HG02610 (cell line): ENCODE results near the gene PRXL2C.
A peak's percentile ranks its signal among the peaks of the same experiment; 100 is the strongest.
"Not testable (repeated sequence)": the region's sequence is repeated elsewhere in the genome, so short reads cannot be mapped to it uniquely, and the experiment has no call there.

Experiments used
- ATAC-seq: cut with Tn5 transposase; IDR thresholded peaks from one replicate; pipeline ENCODE4 v1.9.1; 2021; ENCODE audit warnings: mild to moderate bottlenecking, moderate library complexity; ENCODE audit not compliant: unreplicated experiment

The PRXL2C gene

GRCh38 chr9:96655198-96655851, at the start of gene PRXL2C:
Gene PRXL2C (minus strand): TSS chr9:96655317. CDS start chr9:96655281, 36 bp downstream.
- peak; percentile 50 for ATAC-seq

- not testable (repeated sequence) for ATAC-seq
Observed at GRCh38 chr9:96700721-96701375, 45.7 kb upstream of the PRXL2C start.

- ATAC-seq: no peak
Observed at GRCh38 chr9:96691326-96691725, 36.2 kb upstream of the PRXL2C start.

- ATAC-seq: no peak
Observed at GRCh38 chr9:96688745-96689464, 33.8 kb upstream of the PRXL2C start.

- no peak for ATAC-seq
Observed at GRCh38 chr9:96688187-96688586, 33.1 kb upstream of the PRXL2C start.

GRCh38 chr9:96686638-96687335, 31.7 kb upstream of the PRXL2C start:
- ATAC-seq: no peak

- no peak for ATAC-seq
Observed at GRCh38 chr9:96680812-96681499, 25.8 kb upstream of the PRXL2C start.

- no peak for ATAC-seq
Observed at GRCh38 chr9:96674906-96675538, 19.9 kb upstream of the PRXL2C start.

- not testable (repeated sequence) for ATAC-seq
Observed at GRCh38 chr9:96673786-96674185, 18.7 kb upstream of the PRXL2C start.

GRCh38 chr9:96668868-96669534, 13.9 kb upstream of the PRXL2C start:
- no peak for ATAC-seq

GRCh38 chr9:96667363-96667728, 12.2 kb upstream of the PRXL2C start:
- no peak for ATAC-seq

- not testable (repeated sequence) for ATAC-seq
Observed at GRCh38 chr9:96666653-96667362, 11.7 kb upstream of the PRXL2C start.

GRCh38 chr9:96665789-96666188, 10.7 kb upstream of the PRXL2C start:
- no peak for ATAC-seq

- no peak for ATAC-seq
Observed at GRCh38 chr9:96663506-96664120, 8.5 kb upstream of the PRXL2C start.

GRCh38 chr9:96661711-96662110, 6.6 kb upstream of the PRXL2C start:
- no peak for ATAC-seq

- no peak for ATAC-seq
Observed at GRCh38 chr9:96660692-96661248, 5.7 kb upstream of the PRXL2C start.

GRCh38 chr9:96654450-96655197, 493 bp downstream of the PRXL2C start:
- ATAC-seq: peak; percentile 40

- no peak for ATAC-seq
Observed at GRCh38 chr9:96651626-96652025, 3.5 kb downstream of the PRXL2C start.
